HG03108 (cell line): Measurements from ENCODE around the gene TNNC1.

Experiments
- ATAC-seq: cut with Tn5 transposase; IDR thresholded peaks from one replicate; pipeline ENCODE4 v1.9.1; 2021; ENCODE audit warnings: moderate library complexity; ENCODE audit not compliant: unreplicated experiment

Gene TNNC1

DNA sequence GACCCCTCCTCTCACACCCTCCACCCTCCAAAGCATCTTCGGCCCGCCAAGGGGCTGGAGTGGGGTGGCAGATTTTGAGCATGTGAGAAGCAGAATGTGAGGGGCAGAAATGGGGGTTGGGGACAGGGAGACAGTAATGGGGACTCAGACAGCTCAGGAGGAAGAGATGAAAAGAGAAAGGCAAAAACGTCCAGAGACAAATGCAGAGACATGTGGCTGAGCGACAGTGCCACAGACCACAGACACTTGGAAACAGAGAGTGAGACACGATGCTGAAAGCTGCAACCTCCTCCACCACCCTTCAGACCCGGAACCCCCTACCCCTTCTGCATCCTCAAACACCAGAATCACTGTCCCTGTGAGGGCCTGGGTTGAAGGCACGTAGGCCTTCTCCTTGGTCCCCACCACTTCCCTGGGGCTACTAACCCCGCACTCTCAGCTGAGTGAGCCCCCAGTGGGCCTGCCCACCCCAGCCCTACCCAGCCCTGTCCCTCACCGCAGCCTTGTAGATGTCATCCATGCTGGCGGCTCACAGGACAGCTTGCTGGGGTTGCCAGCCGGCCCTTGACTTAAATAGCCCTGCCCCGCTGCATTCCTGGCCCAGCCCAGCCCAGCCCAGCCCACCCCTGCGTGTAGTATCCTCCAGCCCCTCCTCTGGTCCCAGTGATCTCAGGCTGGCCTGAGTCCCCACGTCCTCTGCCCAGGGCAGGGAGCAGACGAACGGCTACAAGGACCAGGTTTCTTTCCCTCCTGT, at the start of gene TNNC1:
TSS of gene TNNC1 (minus strand) at position 546 of the 754 bp plus-strand sequence. CDS start at position 520, 26 bp downstream.
- no peak for ATAC-seq

DNA sequence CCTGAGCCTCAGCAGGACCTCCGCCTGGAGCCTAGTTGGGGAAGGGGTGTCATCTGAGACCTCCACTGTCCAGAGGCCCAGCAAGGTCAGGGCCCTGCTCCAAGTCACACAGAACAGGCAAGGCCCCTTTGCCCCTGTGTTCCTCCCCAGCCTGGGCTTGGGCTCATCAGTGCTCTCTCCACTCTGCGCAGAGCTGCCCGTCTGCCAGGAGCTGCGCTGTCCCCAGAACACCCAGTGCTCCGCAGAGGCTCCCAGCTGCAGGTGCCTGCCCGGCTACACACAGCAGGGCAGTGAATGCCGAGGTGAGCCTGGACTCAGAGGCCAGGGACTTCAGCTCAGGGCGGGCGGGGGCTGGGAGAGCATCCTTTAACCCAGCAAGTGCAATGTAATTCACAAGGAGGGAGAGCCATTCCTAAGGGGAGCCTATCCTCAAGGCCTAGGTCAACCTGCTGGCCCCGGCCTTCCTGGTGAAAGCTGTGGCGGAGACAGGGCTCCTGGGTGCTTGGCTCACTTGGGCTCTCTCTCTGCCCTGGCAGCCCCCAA, 49.0 kb upstream of the TNNC1 start:
- ATAC-seq, result no peak

DNA sequence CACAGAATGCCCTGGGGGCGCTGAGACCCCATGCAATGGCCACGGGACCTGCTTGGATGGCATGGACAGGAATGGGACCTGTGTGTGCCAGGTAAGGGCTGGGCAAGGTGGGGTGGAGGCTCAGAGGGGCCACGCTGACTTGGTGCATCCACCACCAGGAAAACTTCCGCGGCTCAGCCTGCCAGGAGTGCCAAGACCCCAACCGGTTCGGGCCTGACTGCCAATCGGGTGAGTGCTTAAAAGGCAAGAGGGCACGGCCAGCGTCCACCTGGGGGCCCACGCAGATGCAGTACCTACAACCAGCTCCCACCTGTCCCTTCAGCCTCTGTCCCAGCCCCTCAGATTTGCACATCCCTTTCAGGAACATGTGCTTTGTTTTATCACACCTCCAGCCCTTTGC, 48.2 kb upstream of the TNNC1 start:
- ATAC-seq, result no peak

DNA sequence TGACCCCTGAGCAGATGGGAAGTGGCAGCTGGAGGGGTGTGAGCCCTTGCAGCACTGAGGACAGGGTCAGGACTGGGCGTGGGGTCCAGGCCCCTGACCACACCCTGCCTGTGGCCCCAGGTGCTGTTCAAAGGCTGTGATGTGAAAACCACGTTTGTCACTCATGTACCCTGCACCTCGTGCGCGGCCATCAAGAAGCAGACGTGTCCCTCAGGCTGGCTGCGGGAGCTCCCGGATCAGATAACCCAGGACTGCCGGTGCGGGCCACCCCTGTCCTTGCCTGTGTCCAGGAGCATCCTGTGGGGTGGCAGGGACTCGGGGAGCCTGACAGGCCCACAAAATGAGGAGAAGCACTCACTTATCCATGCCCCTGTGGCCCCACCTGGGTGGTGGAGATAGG, 47.2 kb upstream of the TNNC1 start:
- ATAC-seq, result no peak

DNA sequence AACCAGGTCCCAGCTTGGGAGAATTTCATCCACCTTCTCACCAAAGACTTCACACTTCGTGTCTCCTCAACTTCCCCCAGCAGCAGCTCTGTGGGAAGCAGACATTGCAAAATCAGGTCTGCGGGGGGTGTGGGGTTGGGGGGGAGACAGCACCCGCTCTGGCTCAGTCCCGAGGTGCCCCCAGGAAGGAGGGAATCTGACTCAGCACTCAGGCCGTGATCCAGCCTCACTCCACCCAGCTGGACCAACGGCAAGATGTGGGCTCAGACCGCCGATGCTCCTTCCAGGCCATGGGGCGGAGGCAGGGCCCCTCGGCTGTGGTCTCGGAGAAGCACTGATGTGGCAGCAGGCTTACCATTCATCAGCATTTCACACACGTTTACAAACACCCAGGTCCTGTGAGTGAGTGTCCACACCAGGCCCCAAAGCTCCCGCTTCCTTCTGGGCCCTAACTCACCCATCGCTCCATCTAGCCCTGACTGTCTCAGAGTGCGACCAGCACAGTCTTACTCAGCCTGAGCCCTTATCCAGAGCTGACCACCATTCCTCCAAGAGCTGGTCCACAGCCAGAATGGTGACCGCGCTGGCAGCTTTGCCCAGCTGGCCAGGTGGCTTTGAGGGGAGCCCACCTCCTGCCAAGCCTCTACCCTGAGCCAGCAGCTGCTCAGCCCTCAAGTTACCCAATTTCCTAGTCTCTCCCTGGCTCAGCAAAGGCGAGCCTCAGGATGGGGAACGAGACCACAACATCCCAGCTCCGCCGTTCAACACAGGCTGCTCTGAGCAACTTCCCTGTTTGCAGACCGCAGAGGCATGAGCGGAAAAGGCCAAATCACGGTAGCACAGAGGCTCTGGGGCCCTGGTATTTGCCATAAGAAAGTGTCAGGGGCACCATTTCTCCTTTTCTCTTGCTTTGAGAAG, 44.6 kb upstream of the TNNC1 start:
- no peak for ATAC-seq

DNA sequence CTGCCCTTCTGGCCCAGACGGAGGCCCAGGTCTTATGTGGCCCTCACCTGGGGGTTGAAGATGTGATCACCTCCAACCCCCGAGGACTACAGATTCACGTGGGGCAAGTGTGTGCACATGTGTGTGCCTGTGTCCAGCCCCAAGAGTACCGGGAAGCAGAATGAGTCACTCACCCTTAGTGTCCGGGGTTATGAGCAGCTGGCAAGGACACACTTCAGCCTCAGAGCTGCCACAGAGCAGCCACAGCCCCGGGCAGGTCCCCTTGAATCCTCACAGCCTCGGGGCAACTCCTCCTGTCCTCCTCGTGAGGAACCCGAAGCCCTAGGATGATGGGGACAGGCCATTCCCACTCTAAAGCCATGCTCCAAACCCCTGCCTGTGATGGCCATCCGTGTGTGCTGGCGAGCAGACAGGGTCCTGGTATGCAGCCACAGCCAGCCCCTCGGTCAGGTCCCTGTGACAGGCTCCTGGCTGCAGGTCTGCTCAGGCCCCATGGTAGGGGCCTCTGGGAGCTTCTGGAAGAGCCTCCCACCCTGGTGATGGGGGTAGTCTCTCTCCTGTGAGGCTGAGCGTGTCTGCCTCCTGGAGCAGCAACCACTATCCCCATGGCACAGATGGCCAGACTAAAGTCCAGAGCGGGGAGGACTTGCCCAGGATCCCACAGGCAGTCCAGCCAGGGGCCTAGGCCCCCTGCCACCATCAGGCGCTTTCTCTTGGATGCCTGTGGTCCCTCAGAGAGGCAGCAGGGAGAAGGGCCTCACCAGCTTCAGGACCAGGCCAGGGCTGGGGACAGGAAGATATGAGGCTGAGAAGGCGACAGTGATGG, 42.1 kb upstream of the TNNC1 start:
- no peak for ATAC-seq

DNA sequence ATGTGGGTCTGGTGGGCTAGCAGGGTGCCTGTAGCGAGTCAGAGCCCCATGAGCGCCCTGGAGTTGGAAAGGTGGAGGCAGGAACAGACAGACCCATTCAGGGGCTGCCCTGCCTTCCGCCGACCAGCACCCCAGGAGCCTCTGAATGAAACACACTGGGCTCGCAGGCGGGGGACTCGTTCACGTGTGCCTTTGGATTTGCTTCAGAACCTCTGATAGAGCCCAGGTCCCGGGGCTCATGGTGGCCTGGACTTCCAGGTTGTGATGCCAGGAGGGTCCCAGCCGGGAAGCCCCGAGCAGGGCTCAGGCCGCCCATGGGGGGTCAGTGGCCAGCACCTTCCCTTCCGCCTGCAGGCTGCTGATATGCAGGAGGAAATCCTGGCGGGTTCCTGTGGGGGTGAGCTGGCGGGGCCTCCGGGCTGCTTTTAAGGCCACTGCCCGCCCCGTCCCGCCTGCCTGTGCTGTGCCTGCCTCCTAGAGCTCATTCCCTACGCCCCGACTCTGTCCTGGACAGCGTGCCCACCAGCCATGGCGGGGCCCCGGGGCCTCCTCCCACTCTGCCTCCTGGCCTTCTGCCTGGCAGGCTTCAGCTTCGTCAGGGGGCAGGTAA, 41.1 kb upstream of the TNNC1 start, which contains the start of gene STAB1:
TSS of gene STAB1 (plus strand) at position 453 of the 610 bp plus-strand sequence. CDS start at position 529, 76 bp downstream.
- ATAC-seq, result no peak

DNA sequence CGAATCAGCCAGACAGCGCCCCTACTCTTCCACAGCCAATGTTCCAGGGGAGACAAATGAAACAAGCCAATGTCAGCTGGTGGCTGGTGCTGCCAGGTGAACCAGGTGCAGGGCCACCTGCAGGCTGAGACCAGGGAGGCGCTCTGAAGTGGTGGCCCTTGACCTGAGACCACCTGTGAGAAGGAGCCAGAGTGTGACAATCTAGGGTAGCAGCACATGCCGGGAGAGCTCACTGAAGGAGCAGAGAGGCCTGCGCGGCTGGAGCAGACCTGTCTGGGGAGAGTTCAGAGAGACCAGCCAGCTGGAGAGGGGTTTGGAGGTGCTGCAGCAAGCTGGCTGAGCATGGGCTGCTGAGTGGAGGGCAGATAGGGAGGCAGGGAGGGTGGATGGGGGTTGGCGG, 40.6 kb upstream of the TNNC1 start:
- no peak for ATAC-seq

DNA sequence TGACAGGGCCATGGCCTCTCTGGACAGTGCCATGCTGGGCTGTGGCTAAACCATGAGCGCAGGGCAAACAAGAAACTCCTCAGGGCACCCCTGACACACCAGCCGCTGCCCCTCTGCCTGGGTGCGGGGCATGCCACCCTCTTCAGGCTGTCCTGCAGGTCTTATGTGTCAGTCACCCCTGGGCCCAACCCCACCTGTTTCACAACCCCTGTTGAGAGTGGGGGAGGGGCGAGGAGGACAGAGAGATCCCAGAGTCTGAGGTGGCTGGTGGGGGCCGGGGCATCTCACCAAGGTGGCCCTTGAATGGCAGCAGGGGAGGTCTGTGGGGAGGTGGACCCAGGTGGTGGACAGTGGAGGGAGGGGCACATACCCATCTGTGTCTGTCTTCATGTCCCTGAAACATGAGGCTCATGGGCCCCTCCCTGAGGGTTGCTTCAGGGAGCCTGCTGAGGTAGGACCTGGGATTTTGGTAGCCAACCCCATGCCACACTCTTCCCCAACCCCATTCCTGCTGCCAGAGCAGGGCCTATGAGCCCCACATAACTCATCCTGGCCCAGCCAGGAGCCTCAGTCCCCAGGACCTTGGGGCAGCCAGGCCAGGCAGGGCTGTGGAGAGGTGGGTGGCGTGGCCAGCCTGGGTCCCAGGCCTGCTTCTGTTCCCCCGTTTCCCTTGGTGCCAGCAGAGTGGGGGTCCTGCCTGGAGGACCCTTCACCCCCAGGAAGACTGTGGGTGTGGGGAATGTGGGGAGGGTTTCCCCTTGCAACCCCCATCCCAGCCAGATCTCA, 39.6 kb upstream of the TNNC1 start:
- ATAC-seq, result no peak

DNA sequence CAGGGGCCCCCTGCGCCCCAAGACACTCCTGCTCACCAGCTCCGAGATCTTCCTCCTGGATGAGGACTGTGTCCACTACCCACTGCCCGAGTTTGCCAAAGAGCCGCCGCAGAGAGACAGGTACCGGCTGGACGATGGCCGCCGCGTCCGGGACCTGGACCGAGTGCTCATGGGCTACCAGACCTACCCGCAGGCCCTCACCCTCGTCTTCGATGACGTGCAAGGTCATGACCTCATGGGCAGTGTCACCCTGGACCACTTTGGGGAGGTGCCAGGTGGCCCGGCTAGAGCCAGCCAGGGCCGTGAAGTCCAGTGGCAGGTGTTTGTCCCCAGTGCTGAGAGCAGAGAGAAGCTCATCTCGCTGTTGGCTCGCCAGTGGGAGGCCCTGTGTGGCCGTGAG, 38.2 kb upstream of the TNNC1 start:
- ATAC-seq, result no peak

DNA sequence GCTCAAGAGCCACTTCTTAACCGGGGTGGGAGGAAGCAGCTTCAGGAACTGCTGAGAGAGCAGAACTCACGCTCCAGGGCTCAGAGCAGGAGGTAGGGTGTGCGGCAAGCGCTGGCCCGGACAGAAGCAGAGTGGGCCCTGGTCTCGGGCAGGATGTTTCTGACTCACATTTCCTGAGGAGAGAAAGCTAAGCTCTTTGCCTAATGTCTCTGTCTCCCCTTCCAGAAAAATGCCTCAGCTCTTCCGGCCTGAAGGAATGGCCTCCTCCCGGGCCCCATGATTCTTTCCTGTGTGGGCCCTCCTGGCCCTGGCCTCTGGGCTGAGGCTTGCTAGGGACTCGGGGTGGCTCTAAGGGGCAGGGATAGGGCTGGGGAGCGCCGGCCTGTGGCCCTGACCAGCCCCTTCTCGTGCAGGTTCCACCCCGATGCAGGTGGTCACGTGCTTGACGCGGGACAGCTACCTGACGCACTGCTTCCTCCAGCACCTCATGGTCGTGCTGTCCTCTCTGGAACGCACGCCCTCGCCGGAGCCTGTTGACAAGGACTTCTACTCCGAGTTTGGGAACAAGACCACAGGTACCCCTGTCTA, 37.2 kb upstream of the TNNC1 start:
- no peak for ATAC-seq

DNA sequence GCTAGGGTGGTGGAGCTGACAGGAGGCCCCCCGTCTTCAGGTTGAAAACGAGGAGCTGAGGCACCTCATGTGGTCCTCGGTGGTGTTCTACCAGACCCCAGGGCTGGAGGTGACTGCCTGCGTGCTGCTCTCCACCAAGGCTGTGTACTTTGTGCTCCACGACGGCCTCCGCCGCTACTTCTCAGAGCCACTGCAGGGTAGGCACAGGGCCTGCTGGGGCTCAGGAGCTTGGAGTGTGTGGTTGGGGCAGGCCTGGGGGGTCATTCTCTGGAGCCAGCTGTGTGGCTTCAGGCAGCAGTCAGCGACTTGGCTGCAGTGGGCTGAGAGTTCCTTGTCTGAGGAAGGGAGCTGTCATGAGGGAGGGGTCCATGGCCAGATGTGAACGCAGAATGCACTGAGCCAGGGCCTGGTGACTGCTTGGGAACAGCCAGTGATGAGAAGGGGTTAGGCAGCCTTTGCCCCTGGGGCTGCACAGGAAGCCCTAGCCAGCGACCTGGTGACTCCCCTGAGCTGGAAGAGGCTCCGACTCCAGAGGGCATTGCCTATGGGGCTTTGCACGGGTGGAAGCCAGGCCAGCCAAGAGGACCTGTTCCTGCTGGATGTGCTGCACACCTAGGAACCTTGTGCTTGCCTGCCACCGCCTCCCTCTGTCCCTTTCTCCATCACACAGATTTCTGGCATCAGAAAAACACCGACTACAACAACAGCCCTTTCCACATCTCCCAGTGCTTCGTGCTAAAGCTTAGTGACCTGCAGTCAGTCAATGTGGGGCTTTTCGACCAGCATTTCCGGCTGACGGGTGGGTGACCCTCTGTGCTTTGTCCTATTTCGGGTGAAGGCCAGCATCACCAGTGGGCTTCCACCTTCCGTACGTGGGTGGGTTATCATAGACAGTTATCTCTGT, 36.4 kb upstream of the TNNC1 start:
- ATAC-seq, result no peak

DNA sequence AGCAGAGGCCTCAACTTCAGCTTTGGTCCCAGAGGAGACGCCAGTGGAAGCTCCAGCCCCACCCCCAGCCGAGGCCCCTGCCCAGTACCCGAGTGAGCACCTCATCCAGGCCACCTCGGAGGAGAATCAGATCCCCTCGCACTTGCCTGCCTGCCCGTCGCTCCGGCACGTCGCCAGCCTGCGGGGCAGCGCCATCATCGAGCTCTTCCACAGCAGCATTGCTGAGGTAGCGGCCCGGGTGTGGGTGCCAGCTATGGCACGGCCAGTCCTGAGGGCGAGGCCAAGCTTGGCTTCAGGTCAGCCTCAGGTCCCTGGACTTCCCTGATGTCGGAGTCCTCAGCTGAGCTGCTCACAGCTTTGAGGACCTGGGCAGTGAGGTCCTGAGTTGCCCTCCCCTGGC, 35.6 kb upstream of the TNNC1 start:
- no peak for ATAC-seq

DNA sequence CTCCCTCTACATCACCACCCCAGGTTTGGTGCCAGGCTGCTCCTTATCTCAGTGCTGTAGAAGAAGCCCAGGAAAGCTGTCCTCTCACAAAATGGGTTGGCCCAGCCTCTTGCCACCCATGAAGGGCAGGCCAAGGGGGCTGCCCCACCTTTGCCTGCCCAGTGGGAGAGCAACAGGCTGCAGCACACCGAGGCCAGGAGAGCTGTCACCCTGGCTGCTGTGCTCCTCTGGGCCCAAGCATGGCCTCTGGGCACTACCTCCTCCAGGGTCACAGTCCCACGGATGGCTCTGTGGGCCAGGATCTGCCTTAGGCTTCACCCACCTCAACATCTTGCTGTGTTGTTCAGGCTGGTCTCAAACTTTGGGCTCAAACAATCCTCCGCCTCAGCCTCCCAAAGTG, 34.9 kb upstream of the TNNC1 start:
- ATAC-seq, result no peak

DNA sequence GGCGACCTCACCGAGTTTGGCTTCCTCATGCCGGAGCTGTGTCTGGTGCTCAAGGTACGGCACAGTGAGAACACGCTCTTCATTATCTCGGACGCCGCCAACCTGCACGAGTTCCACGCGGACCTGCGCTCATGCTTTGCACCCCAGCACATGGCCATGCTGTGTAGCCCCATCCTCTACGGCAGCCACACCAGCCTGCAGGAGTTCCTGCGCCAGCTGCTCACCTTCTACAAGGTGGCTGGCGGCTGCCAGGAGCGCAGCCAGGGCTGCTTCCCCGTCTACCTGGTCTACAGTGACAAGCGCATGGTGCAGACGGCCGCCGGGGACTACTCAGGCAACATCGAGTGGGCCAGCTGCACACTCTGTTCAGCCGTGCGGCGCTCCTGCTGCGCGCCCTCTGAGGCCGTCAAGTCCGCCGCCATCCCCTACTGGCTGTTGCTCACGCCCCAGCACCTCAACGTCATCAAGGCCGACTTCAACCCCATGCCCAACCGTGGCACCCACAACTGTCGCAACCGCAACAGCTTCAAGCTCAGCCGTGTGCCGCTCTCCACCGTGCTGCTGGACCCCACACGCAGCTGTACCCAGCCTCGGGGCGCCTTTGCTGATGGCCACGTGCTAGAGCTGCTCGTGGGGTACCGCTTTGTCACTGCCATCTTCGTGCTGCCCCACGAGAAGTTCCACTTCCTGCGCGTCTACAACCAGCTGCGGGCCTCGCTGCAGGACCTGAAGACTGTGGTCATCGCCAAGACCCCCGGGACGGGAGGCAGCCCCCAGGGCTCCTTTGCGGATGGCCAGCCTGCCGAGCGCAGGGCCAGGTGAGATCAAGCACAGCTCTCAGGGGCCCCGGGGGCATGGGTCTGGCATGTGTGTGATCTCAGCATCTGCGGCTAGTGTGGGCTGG, 34.2 kb upstream of the TNNC1 start:
- no peak for ATAC-seq

DNA sequence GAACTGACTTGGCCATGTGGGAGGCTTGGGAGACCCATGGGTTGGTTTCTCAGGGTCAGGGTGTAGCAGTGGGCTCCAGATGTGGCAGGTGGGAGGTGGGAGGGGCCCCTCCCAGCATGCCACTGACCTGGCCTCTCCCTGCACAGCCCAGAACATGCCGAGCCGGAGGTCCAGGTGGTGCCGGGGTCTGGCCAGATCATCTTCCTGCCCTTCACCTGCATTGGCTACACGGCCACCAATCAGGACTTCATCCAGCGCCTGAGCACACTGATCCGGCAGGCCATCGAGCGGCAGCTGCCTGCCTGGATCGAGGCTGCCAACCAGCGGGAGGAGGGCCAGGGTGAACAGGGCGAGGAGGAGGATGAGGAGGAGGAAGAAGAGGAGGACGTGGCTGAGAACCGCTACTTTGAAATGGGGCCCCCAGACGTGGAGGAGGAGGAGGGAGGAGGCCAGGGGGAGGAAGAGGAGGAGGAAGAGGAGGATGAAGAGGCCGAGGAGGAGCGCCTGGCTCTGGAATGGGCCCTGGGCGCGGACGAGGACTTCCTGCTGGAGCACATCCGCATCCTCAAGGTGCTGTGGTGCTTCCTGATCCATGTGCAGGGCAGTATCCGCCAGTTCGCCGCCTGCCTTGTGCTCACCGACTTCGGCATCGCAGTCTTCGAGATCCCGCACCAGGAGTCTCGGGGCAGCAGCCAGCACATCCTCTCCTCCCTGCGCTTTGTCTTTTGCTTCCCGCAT, 33.4 kb upstream of the TNNC1 start:
- no peak for ATAC-seq
